Middle frontal gyrus (tissue), 1 donor: ENCODE data around the gene RANBP1.

Experiments used
- DNase-seq: peaks from one replicate; pipeline ENCODE4 v3.0.0-alpha.2; 2015; ENCODE audit warnings: low spot score; ENCODE audit errors: extremely low spot score

The RANBP1 gene

GRCh38 chr22:20107951-20108756, 7.8 kb upstream of the RANBP1 start:
- DNase-seq = no peak

GRCh38 chr22:20108757-20109230, 7.1 kb upstream of the RANBP1 start:
- no peak for DNase-seq

- DNase-seq = no peak
Measured at GRCh38 chr22:20109411-20110358, 6.2 kb upstream of the RANBP1 start.

GRCh38 chr22:20110359-20110985, 5.4 kb upstream of the RANBP1 start:
- DNase-seq = no peak

GRCh38 chr22:20111045-20111688, 4.7 kb upstream of the RANBP1 start:
- DNase-seq = no peak

GRCh38 chr22:20111689-20112622, 3.9 kb upstream of the RANBP1 start:
- no peak for DNase-seq

- no peak for DNase-seq
Measured at GRCh38 chr22:20112623-20113511, 3.0 kb upstream of the RANBP1 start.

- DNase-seq = no peak
Measured at GRCh38 chr22:20113551-20114310, 2.2 kb upstream of the RANBP1 start.

GRCh38 chr22:20114506-20115475, 1.1 kb upstream of the RANBP1 start:
- no peak for DNase-seq

- no peak for DNase-seq
Measured at GRCh38 chr22:20116376-20116950, 559 bp downstream of the RANBP1 start.

GRCh38 chr22:20116951-20117632, 1.2 kb downstream of the RANBP1 start, which contains the start of gene TRMT2A:
Gene TRMT2A, minus strand, starts transcription at chr22:20117226. Its CDS starts 320 bp downstream, at chr22:20116906.
- peak; percentile 95 for DNase-seq

- no peak for DNase-seq
Measured at GRCh38 chr22:20117633-20118299, 1.9 kb downstream of the RANBP1 start.

- no peak for DNase-seq
Measured at GRCh38 chr22:20118300-20119020, 2.6 kb downstream of the RANBP1 start.

GRCh38 chr22:20121856-20122415, 6.0 kb downstream of the RANBP1 start:
- no peak for DNase-seq
